ENCODE data around the gene ARL6IP5.

The ARL6IP5 gene, protein sequence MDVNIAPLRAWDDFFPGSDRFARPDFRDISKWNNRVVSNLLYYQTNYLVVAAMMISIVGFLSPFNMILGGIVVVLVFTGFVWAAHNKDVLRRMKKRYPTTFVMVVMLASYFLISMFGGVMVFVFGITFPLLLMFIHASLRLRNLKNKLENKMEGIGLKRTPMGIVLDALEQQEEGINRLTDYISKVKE

GRCh38 chr3:69084326-69085167 is at the start of gene ARL6IP5:
Gene ARL6IP5 (plus strand): TSS chr3:69084937. CDS start chr3:69085048, 111 bp downstream.
- H3K27ac ChIP-seq, result peak within 1 kb of the TSS; percentile 95
- TF ChIP-seq, protein P1, sequence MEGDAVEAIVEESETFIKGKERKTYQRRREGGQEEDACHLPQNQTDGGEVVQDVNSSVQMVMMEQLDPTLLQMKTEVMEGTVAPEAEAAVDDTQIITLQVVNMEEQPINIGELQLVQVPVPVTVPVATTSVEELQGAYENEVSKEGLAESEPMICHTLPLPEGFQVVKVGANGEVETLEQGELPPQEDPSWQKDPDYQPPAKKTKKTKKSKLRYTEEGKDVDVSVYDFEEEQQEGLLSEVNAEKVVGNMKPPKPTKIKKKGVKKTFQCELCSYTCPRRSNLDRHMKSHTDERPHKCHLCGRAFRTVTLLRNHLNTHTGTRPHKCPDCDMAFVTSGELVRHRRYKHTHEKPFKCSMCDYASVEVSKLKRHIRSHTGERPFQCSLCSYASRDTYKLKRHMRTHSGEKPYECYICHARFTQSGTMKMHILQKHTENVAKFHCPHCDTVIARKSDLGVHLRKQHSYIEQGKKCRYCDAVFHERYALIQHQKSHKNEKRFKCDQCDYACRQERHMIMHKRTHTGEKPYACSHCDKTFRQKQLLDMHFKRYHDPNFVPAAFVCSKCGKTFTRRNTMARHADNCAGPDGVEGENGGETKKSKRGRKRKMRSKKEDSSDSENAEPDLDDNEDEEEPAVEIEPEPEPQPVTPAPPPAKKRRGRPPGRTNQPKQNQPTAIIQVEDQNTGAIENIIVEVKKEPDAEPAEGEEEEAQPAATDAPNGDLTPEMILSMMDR (conservative IDR thresholded peaks at IDR 0.05), result no peak
- TF ChIP-seq ZFX (IDR thresholded peaks at IDR 0.05), result no peak

DNA sequence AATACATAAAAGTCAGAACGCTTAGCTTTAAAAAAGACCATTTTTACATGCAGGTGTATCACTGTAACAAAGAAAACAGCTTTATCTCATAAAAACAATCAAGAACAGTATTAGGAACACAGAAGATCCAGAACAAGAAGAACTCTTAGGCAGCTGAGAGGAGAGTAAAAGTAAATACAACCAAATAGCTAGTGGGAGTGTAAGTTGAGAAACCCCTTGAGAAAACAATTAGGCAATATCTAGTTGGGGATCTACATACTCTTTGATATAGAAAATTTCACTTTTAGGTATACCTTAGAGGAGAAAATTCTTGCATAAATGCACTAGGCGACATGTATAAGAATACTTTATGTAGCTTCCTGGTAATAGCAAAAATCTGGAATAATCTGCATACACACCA is 40.1 kb upstream of the ARL6IP5 start:
- no peak overlapping the region for H3K27ac ChIP-seq
- no peak for TF ChIP-seq ZFX (IDR thresholded peaks at IDR 0.05)
- TF ChIP-seq, protein P1 (conservative IDR thresholded peaks at IDR 0.05), result no peak

- no peak for TF ChIP-seq ZFX (IDR thresholded peaks at IDR 0.05)
- TF ChIP-seq, protein P1 (conservative IDR thresholded peaks at IDR 0.05), result no peak
Observed at GRCh38 chr3:69048990-69049389, 35.7 kb upstream of the ARL6IP5 start.

GRCh38 chr3:69051756-69052471 is 32.8 kb upstream of the ARL6IP5 start, which contains the start of gene TMF1:
Gene TMF1 (minus strand): TSS chr3:69052333. CDS start chr3:69052086, 247 bp downstream.
- TF ChIP-seq ZFX (IDR thresholded peaks at IDR 0.05), result peak; percentile 83
- TF ChIP-seq, protein P1 (conservative IDR thresholded peaks at IDR 0.05), result no peak
- peak within 1 kb of the TSS; percentile 80 for H3K27ac ChIP-seq

More at GRCh38 chr3:69048990-69049389, 35.7 kb upstream of the ARL6IP5 start:
- H3K27ac ChIP-seq, result no peak overlapping the region

DNA sequence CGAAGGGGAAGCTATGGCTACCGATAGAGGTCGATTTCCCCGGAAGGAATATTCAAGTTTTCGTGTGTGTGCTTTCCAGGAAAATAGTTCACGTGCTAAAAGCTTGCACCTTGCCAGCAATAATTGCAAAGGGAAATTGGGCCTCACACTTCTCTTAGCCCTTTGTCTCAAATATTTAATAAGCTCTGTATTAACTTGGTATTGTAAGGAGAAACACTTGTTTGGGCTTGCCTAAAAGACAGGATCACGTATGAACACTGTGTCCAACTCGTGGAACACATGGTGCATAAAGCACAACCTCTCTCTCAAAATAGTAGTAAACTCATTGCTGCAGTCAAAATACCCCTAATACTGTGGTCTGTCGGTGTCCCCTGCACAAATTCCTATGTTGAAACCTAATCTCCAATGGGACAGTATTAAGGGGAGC is 32.3 kb upstream of the ARL6IP5 start:
- peak overlapping the region; percentile 80 for H3K27ac ChIP-seq

GRCh38 chr3:69058180-69058946 is 26.4 kb upstream of the ARL6IP5 start:
- no peak for TF ChIP-seq ZFX (IDR thresholded peaks at IDR 0.05)
- no peak overlapping the region for H3K27ac ChIP-seq

More for the DNA sequence above, 32.3 kb upstream of the ARL6IP5 start:
- TF ChIP-seq, protein P1 (conservative IDR thresholded peaks at IDR 0.05), result no peak
- no peak for TF ChIP-seq ZFX (IDR thresholded peaks at IDR 0.05)

- no peak overlapping the region for H3K27ac ChIP-seq
- TF ChIP-seq, protein P1 (conservative IDR thresholded peaks at IDR 0.05), result no peak
- TF ChIP-seq ZFX (IDR thresholded peaks at IDR 0.05), result no peak
Observed at GRCh38 chr3:69058947-69059224, 25.9 kb upstream of the ARL6IP5 start.
